ENCODE results near the gene AFAP1.

Gene AFAP1

GRCh38 chr4:7803371-7803770 is 136.3 kb downstream of the AFAP1 start:
- Mint-ChIP-seq H3K4me3 (no peak overlapping the region), H3K36me3 (ENCODE audit: low read depth) (no peaks in the 10 kb centered on the region), H3K27me3 (peaks cover 11% of the 10 kb centered on the region), H3K4me1 (ENCODE audit: low read depth) (no peaks in the 10 kb centered on the region), H3K9me3 (no peaks in the 10 kb centered on the region), H3K27ac (no peak overlapping the region)
- intact Hi-C loops (cut with micrococcal nuclease), result loop anchor here (2.0 to 5.0 kb wide), 3 partner anchors 33 to 81 kb away; no protein-coding TSS in a partner anchor

GRCh38 chr4:7802093-7802726 is 137.5 kb downstream of the AFAP1 start:
- Mint-ChIP-seq H3K27me3 (peaks cover 11% of the 10 kb centered on the region), H3K9me3 (no peaks in the 10 kb centered on the region), H3K27ac (no peak overlapping the region), H3K4me3 (no peak overlapping the region), H3K4me1 (ENCODE audit: low read depth) (no peaks in the 10 kb centered on the region), H3K36me3 (ENCODE audit: low read depth) (no peaks in the 10 kb centered on the region)
- intact Hi-C loops (cut with micrococcal nuclease), result loop anchor here (2.0 to 5.0 kb wide), 3 partner anchors 31 to 80 kb away; no protein-coding TSS in a partner anchor

GRCh38 chr4:7801641-7802040 is 138.0 kb downstream of the AFAP1 start:
- H3K4me1 Mint-ChIP-seq (ENCODE audit: low read depth), result no peaks in the 10 kb centered on the region
- H3K36me3 Mint-ChIP-seq (ENCODE audit: low read depth), result no peaks in the 10 kb centered on the region
- H3K27ac Mint-ChIP-seq, result no peak overlapping the region
- intact Hi-C loops (cut with micrococcal nuclease), result loop anchor here (2.0 to 5.0 kb wide), 3 partner anchors 31 to 79 kb away; no protein-coding TSS in a partner anchor
- peaks cover 11% of the 10 kb centered on the region for H3K27me3 Mint-ChIP-seq
- no peak overlapping the region for H3K4me3 Mint-ChIP-seq
- no peaks in the 10 kb centered on the region for H3K9me3 Mint-ChIP-seq

GRCh38 chr4:7801001-7801400 is 138.7 kb downstream of the AFAP1 start:
- H3K9me3 Mint-ChIP-seq, result no peaks in the 10 kb centered on the region
- intact Hi-C loops (cut with micrococcal nuclease), result loop anchor here (5.0 kb wide), 2 partner anchors 39 to 79 kb away; no protein-coding TSS in a partner anchor
- no peak overlapping the region for H3K27ac Mint-ChIP-seq
- H3K4me3 Mint-ChIP-seq, result no peak overlapping the region
- no peaks in the 10 kb centered on the region for H3K4me1 Mint-ChIP-seq (ENCODE audit: low read depth)
- H3K27me3 Mint-ChIP-seq, result peaks cover 11% of the 10 kb centered on the region
- H3K36me3 Mint-ChIP-seq (ENCODE audit: low read depth), result no peaks in the 10 kb centered on the region

GRCh38 chr4:7800410-7800809 is 139.3 kb downstream of the AFAP1 start:
- no peak overlapping the region for H3K4me3 Mint-ChIP-seq
- H3K27ac Mint-ChIP-seq, result no peak overlapping the region
- intact Hi-C loops (cut with micrococcal nuclease), result loop anchor here (5.0 kb wide), 2 partner anchors 38 to 78 kb away; no protein-coding TSS in a partner anchor
- no peaks in the 10 kb centered on the region for H3K9me3 Mint-ChIP-seq
- peaks cover 7% of the 10 kb centered on the region for H3K27me3 Mint-ChIP-seq
- no peaks in the 10 kb centered on the region for H3K4me1 Mint-ChIP-seq (ENCODE audit: low read depth)
- H3K36me3 Mint-ChIP-seq (ENCODE audit: low read depth), result no peaks in the 10 kb centered on the region

GRCh38 chr4:7799736-7800135 is 139.9 kb downstream of the AFAP1 start:
- H3K9me3 Mint-ChIP-seq, result no peaks in the 10 kb centered on the region
- no peaks in the 10 kb centered on the region for H3K36me3 Mint-ChIP-seq (ENCODE audit: low read depth)
- H3K27ac Mint-ChIP-seq, result no peak overlapping the region
- no peak overlapping the region for H3K4me3 Mint-ChIP-seq
- intact Hi-C loops (cut with micrococcal nuclease), result loop anchor here (5.0 kb wide), 2 partner anchors 37 to 77 kb away; no protein-coding TSS in a partner anchor
- peaks cover 3% of the 10 kb centered on the region for H3K27me3 Mint-ChIP-seq
- no peaks in the 10 kb centered on the region for H3K4me1 Mint-ChIP-seq (ENCODE audit: low read depth)

GRCh38 chr4:7799306-7799705 is 140.4 kb downstream of the AFAP1 start:
- peaks cover 3% of the 10 kb centered on the region for H3K27me3 Mint-ChIP-seq

GRCh38 chr4:7798178-7798995 is 141.3 kb downstream of the AFAP1 start:
- intact Hi-C loops (cut with micrococcal nuclease), result no loop called here
- Mint-ChIP-seq H3K4me1 (ENCODE audit: low read depth) (no peaks in the 10 kb centered on the region), H3K36me3 (ENCODE audit: low read depth) (no peaks in the 10 kb centered on the region)

More at GRCh38 chr4:7799306-7799705, 140.4 kb downstream of the AFAP1 start:
- Mint-ChIP-seq H3K36me3 (ENCODE audit: low read depth) (no peaks in the 10 kb centered on the region), H3K9me3 (no peaks in the 10 kb centered on the region), H3K27ac (no peak overlapping the region), H3K4me1 (ENCODE audit: low read depth) (no peaks in the 10 kb centered on the region), H3K4me3 (no peak overlapping the region)
- intact Hi-C loops (cut with micrococcal nuclease), result no loop called here

GRCh38 chr4:7797330-7797729 is 142.3 kb downstream of the AFAP1 start:
- intact Hi-C loops (cut with micrococcal nuclease), result no loop called here
- Mint-ChIP-seq H3K9me3 (no peaks in the 10 kb centered on the region), H3K27ac (no peak overlapping the region), H3K4me3 (no peak overlapping the region), H3K36me3 (ENCODE audit: low read depth) (no peaks in the 10 kb centered on the region), H3K4me1 (ENCODE audit: low read depth) (no peaks in the 10 kb centered on the region), H3K27me3 (peaks cover 3% of the 10 kb centered on the region)

More at GRCh38 chr4:7798178-7798995, 141.3 kb downstream of the AFAP1 start:
- no peaks in the 10 kb centered on the region for H3K9me3 Mint-ChIP-seq
- H3K27me3 Mint-ChIP-seq, result peaks cover 3% of the 10 kb centered on the region
- H3K4me3 Mint-ChIP-seq, result no peak overlapping the region
- no peak overlapping the region for H3K27ac Mint-ChIP-seq

- no peaks in the 10 kb centered on the region for H3K4me1 Mint-ChIP-seq (ENCODE audit: low read depth)
- H3K36me3 Mint-ChIP-seq (ENCODE audit: low read depth), result no peaks in the 10 kb centered on the region
- H3K9me3 Mint-ChIP-seq, result no peaks in the 10 kb centered on the region
- H3K27ac Mint-ChIP-seq, result no peak overlapping the region
- intact Hi-C loops (cut with micrococcal nuclease), result no loop called here
- H3K4me3 Mint-ChIP-seq, result no peak overlapping the region
- peaks cover 5% of the 10 kb centered on the region for H3K27me3 Mint-ChIP-seq
Observed at GRCh38 chr4:7795983-7796382, 143.7 kb downstream of the AFAP1 start.

- no peaks in the 10 kb centered on the region for H3K4me1 Mint-ChIP-seq (ENCODE audit: low read depth)
Observed at GRCh38 chr4:7793186-7793585, 146.5 kb downstream of the AFAP1 start.

GRCh38 chr4:7792616-7793015 is 147.0 kb downstream of the AFAP1 start:
- H3K27me3 Mint-ChIP-seq, result peaks cover 5% of the 10 kb centered on the region
- intact Hi-C loops (cut with micrococcal nuclease), result no loop called here
- H3K27ac Mint-ChIP-seq, result no peak overlapping the region
- H3K4me1 Mint-ChIP-seq (ENCODE audit: low read depth), result no peaks in the 10 kb centered on the region
- H3K9me3 Mint-ChIP-seq, result no peaks in the 10 kb centered on the region
- H3K36me3 Mint-ChIP-seq (ENCODE audit: low read depth), result no peaks in the 10 kb centered on the region
- H3K4me3 Mint-ChIP-seq, result no peak overlapping the region

More at GRCh38 chr4:7793186-7793585, 146.5 kb downstream of the AFAP1 start:
- no peaks in the 10 kb centered on the region for H3K9me3 Mint-ChIP-seq
- H3K27ac Mint-ChIP-seq, result no peak overlapping the region
- intact Hi-C loops (cut with micrococcal nuclease), result no loop called here
- peaks cover 5% of the 10 kb centered on the region for H3K27me3 Mint-ChIP-seq
- H3K4me3 Mint-ChIP-seq, result no peak overlapping the region
- no peaks in the 10 kb centered on the region for H3K36me3 Mint-ChIP-seq (ENCODE audit: low read depth)

- Mint-ChIP-seq H3K36me3 (ENCODE audit: low read depth) (no peaks in the 10 kb centered on the region), H3K27ac (no peak overlapping the region), H3K27me3 (peaks cover 5% of the 10 kb centered on the region), H3K4me3 (no peak overlapping the region), H3K4me1 (ENCODE audit: low read depth) (no peaks in the 10 kb centered on the region), H3K9me3 (no peaks in the 10 kb centered on the region)
- intact Hi-C loops (cut with micrococcal nuclease), result no loop called here
Observed at GRCh38 chr4:7790999-7791398, 148.7 kb downstream of the AFAP1 start.

- no peaks in the 10 kb centered on the region for H3K36me3 Mint-ChIP-seq (ENCODE audit: low read depth)
- H3K27ac Mint-ChIP-seq, result no peak overlapping the region
- no peaks in the 10 kb centered on the region for H3K4me1 Mint-ChIP-seq (ENCODE audit: low read depth)
- no peaks in the 10 kb centered on the region for H3K9me3 Mint-ChIP-seq
- H3K4me3 Mint-ChIP-seq, result no peak overlapping the region
- intact Hi-C loops (cut with micrococcal nuclease), result no loop called here
- peaks cover 5% of the 10 kb centered on the region for H3K27me3 Mint-ChIP-seq
Observed at GRCh38 chr4:7790023-7790422, 149.6 kb downstream of the AFAP1 start.

All from dendritic cell treated with granulocyte-macrophage colony-stimulating factor and Interleukin-4, amounts not matched to agents 40 ng/mL and 50 ng/mL, for 4 days (primary cell).